GM19099 (cell line): Measurements from ENCODE around the gene MORN1.

Experiments used
- POLR2A ChIP-seq: IDR thresholded peaks from 3 replicates; pipeline ENCODE4 v1.6.1; 2011; ENCODE audit warnings: low read depth; ENCODE audit not compliant: insufficient read length; ENCODE audit errors: extremely low read depth

MORN1 gene

DNA sequence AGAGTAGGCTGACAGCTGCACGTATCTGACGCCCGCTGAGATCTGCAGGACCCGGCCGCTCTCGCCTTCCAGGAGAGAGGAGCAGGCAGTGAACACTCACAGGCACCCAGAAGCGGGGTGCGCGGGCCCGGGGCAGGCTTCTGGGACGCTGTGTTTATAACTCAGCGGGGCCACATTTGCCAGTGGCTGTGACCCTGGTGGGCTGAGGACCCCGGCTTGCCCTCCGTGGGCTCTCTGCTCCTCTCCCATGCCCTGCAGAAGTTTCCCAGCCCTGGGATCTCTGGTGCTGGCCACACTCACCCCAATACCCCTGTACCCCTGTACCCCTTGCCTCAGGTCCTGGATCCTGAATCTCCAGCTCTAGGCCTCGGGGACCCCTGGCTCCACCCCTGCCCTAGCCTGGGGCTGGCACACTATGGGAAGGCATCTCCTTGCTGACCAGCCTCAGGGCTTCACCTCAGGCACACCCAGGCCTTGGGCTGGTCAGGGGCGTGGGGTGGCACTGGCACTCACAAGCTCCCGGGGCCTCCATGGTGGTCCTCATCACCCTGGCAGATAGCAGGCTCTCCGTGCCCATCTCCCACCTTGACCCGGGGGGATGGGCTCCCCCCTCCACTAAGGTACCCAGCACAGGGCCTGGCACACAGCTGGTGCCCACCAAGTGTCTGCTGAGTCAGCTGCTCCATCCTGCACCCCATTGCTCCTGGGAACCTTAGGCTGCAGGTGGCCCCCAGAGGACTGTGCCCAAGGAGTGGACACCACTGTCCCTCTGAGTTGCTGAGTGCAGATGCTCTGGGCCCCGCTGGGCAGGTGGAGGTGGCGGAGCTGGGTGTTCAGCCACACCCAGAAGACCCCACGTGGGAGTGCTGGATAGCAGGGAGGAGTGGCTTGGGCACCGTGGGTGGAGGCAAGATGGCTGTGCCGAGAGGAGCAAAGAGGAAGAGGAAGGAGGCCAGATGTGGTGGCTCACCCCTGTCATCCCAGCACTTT, 32.4 kb downstream of the MORN1 start:
- TF ChIP-seq POLR2A, result no peak

GRCh38 chr1:2358072-2358471, 33.3 kb downstream of the MORN1 start:
- TF ChIP-seq POLR2A, result no peak

DNA sequence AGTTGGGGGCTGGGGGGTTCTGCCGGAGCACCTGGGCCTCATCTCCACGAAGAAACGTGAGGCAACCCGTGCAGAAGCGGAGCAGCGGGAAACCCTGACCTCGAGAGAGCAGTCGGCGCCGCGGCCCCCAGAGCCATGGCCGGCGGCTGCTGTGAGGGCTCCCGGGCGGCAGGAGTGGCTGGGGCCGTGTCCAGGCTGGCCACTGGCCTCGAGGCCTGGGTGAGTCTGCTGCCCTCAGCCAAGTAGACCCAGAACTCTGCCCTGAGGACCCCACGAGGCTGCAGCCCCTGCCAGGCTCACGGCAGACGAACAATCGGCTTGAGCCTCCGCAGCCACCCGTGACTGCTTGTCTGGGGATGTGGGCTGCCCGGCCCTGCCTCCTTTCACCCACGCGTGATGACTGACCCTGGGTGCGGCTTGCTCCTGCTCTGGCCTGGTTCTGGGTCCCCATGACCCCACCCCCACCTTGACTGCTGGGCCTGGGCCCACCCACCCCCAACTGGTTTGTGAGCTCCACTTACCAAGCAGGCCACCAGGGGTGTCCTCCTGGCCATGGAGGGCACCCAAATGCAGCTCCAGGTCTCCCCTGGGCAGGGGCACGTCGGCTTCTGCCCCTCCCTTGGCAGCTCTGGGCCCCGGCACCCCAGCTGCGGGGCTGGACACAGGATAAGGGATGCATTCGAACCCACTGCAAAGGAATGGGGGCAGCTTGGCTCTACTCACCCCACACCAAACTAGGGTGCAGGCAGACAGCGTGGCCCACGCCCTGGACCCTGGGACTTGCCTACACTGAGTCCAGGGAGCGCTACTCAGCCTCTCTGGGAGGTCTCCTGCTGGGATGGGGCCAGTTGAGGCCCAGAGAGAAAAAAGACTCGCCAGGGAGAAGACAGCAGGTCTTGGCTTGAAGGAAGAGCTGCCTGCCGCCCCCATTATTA, 34.2 kb downstream of the MORN1 start:
- TF ChIP-seq POLR2A, result no peak

DNA sequence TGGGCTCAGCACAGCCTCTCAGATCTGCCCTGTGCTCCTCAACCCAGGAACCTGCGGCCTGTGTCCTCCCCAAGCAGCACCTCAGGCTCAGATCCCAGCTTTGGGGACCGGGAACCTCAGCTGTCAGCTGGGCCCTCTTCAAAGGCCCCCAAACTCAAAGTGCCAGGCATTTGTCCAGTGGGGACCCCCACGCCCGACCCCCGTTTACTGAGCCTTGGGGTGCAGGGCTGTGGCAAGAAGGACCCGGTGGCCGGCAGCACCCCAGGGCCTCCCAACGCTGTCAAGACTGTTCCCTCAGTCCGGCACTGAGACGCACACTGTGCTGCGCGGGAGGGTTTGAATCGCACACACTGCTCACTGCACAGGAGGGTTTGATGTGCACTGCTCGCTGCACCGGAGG, 35.0 kb downstream of the MORN1 start:
- no peak for TF ChIP-seq POLR2A

DNA sequence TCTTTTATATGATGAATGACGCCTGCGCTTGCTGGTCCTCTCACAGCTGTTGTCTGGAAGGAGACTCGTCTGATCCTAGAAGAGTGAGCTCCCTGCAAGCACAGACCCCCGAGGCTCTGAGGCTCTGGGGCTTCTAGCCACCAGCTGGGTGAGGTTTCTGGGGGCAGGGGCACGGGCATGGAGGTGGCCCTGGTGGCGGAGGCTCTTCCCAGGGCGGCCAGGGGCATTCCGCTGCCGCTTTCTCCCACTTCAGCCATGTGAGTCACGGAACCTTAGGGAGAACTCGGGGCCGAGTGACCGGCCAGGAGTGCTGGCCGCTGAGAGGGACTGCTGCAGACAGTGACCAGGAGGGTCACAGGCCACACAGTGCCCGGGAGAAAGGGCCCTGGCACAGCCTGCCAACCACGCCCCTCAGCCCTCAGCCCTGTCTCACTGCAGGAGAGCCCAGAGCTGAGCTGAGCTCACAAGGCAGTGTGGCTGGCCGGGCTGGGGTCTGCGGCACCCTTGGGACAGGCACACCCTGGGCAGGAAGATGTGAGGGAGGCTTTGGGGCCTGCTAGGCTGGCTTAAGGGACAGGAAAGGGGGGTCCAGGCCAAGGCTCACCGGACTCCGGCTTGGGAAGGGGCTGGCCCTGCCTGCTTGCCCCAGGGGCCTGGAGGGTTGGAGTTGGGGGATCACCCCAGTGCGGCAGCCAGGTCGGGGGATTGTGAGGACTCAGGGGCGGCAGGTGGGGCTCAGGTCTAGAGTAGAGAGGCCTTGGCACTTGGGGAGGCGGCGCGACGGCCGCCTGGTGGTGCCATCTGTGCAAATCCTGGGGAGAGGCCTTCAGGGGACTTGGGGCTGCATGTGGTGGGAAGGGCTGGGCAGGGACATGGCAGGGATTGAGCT, 35.7 kb downstream of the MORN1 start:
- TF ChIP-seq POLR2A, result no peak

GRCh38 chr1:2354511-2355372, 36.6 kb downstream of the MORN1 start:
- no peak for TF ChIP-seq POLR2A

- TF ChIP-seq POLR2A, result no peak
Observed at GRCh38 chr1:2353551-2354438, 37.6 kb downstream of the MORN1 start.

GRCh38 chr1:2352897-2353550, 38.3 kb downstream of the MORN1 start:
- no peak for TF ChIP-seq POLR2A

DNA sequence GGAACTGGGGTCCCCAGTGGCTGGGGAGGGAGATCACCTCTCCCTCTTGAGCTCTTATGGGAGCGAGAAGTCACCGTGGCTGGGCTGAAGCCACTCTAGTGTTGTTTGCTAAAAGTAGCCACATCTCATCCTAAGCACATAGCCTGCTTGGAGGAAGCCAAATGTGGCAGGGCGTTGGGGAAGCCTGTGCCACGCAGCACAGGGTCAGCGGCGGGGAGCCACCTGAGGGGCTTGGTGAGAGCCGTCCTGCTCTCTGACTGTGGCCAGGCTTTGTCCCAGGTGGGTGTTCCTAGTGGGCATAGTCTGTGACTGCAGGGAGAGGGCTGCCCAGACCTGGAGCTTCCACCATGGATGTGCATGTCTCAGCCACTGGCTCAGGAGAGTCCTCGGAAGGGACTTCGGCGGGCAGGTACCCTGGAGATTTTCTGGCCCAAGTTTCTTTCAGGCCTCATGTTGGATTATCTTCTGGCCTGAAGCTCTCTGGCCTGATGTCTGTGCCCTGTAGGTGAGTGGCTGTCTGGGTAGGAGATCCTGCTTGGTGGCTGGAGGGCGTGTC, 38.9 kb downstream of the MORN1 start:
- no peak for TF ChIP-seq POLR2A

GRCh38 chr1:2351723-2352122, 39.6 kb downstream of the MORN1 start:
- TF ChIP-seq POLR2A, result no peak

- no peak for TF ChIP-seq POLR2A
Observed at GRCh38 chr1:2350911-2351655, 40.3 kb downstream of the MORN1 start.
